ENCODE measurements around the gene DPP6.

DNA sequence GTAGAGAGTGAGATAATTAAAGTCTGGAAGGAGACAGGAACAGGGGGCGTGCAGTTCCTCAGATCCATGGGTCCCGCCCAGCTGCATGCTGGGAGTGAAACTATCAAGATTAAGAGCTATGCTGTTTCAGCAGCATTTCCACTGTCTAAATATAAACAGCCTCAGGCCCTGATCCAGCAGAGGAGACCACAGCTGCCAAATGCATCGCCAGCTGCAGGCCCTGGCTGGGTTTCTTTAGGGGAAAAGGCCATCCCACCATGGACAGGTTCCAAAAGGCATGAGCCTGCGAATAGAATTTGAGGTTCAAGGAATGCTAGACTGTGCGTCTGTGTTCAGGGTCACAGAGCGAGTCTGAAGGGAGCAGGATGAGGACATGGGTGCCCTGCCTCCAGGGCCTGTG is 539.3 kb downstream of the DPP6 start:
- no peak for TF ChIP-seq POLR2A (IDR thresholded peaks at IDR 0.05)
- TF ChIP-seq, protein P1, sequence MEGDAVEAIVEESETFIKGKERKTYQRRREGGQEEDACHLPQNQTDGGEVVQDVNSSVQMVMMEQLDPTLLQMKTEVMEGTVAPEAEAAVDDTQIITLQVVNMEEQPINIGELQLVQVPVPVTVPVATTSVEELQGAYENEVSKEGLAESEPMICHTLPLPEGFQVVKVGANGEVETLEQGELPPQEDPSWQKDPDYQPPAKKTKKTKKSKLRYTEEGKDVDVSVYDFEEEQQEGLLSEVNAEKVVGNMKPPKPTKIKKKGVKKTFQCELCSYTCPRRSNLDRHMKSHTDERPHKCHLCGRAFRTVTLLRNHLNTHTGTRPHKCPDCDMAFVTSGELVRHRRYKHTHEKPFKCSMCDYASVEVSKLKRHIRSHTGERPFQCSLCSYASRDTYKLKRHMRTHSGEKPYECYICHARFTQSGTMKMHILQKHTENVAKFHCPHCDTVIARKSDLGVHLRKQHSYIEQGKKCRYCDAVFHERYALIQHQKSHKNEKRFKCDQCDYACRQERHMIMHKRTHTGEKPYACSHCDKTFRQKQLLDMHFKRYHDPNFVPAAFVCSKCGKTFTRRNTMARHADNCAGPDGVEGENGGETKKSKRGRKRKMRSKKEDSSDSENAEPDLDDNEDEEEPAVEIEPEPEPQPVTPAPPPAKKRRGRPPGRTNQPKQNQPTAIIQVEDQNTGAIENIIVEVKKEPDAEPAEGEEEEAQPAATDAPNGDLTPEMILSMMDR (IDR thresholded peaks at IDR 0.05) = no peak

Data from Peyer's patch (tissue), 4 donors.